K562 (cell line): Measurements from ENCODE around the gene IFI30. TPM values are rescaled to one million over a fixed set of nuclear protein-coding genes. Genes with fewer than 3 reads are reported as not detected.

Experiments used
- BHLHE40 ChIP-seq: IDR thresholded peaks from 2 replicates; pipeline ENCODE4 v1.6.1; 2011; ENCODE audit warnings: low read length, improper control_type of control experiment
- BRF1 ChIP-seq: IDR thresholded peaks from 3 replicates; pipeline ENCODE4 v1.6.1; 2011; ENCODE audit warnings: borderline replicate concordance, mild to moderate bottlenecking; ENCODE audit not compliant: insufficient read length; ENCODE audit errors: extremely low read depth
- CAMTA2 ChIP-seq: fragments of 250-450 bp; sonication (Bioruptor Pico); conservative IDR thresholded peaks from 2 replicates; pipeline ENCODE4 v1.5.1; 2022
- CEBPB ChIP-seq: fragments of 450-650 bp; IDR thresholded peaks from 2 replicates; pipeline ENCODE4 v1.6.1; 2016; ENCODE audit warnings: missing genetic modification characterization, missing compliant biosample characterization
- CREB3L1 ChIP-seq: fragments of 450-650 bp; IDR thresholded peaks from 2 replicates; pipeline ENCODE4 v1.6.1; 2014; ENCODE audit warnings: low read depth, mild to moderate bottlenecking, moderate library complexity, borderline replicate concordance
- EGR1 ChIP-seq: fragments of 450-650 bp; conservative IDR thresholded peaks from 2 replicates; pipeline ENCODE4 v1.6.1; 2017; ENCODE audit warnings: mild to moderate bottlenecking
- JUN ChIP-seq, 2 experiments: sonication (generic) in 1 of 2; formaldehyde crosslinking in 1 of 2; IDR thresholded peaks; 2 replicates each; pipeline versions ENCODE4 v1.6.1 to v1.8.0; 2012 to 2022; ENCODE audit warnings: borderline replicate concordance in 2 of 2, mild to moderate bottlenecking in 2 of 2, improper control_type of control experiment in 1 of 2, low read depth in 1 of 2, low read length in 1 of 2, missing genetic modification reagents in 1 of 2
- KLF16 ChIP-seq: IDR thresholded peaks from 2 replicates; pipeline ENCODE4 v1.6.1; 2016; ENCODE audit warnings: antibody characterized with exemption
- MED1 ChIP-seq: sonication (generic); formaldehyde crosslinking; IDR thresholded peaks from 2 replicates; pipeline ENCODE4 v1.8.1; 2023; ENCODE audit warnings: missing genetic modification reagents, borderline replicate concordance
- MYC ChIP-seq, 2 experiments: fragments of 250-450 bp in 1 of 2; sonication (Bioruptor Pico) in 1 of 2; IDR thresholded peaks; 2 replicates each; pipeline versions ENCODE4 v1.5.1 to v1.6.1; 2012 to 2021; ENCODE audit warnings: low read depth in 2 of 2, borderline replicate concordance in 1 of 2, improper control_type of control experiment in 1 of 2, low read length in 1 of 2, mild to moderate bottlenecking in 1 of 2, moderate library complexity in 1 of 2
- NR2C2 ChIP-seq, 2 experiments: fragments of 200-800 bp in 1 of 2; sonication (Bioruptor generic) in 1 of 2; sonication (generic) in 1 of 2; formaldehyde crosslinking in 1 of 2; IDR thresholded peaks; 2 replicates each; pipeline versions ENCODE4 v1.6.1 to v1.8.0; 2016 to 2022; ENCODE audit warnings: mild to moderate bottlenecking in 1 of 2, missing compliant biosample characterization in 1 of 2, missing genetic modification characterization in 1 of 2, missing genetic modification reagents in 1 of 2
- RFX5 ChIP-seq: IDR thresholded peaks from 2 replicates; pipeline ENCODE4 v1.6.1; 2011; ENCODE audit warnings: low read depth, mild to moderate bottlenecking, improper control_type of control experiment, low read length
- RREB1 ChIP-seq: fragments of 250-450 bp; sonication (Bioruptor Pico); IDR thresholded peaks from 2 replicates; pipeline ENCODE4 v1.4.0; 2020
- TEAD1 ChIP-seq, 2 experiments: fragments of 450-650 bp in 1 of 2; sonication (generic) in 1 of 2; formaldehyde crosslinking; IDR thresholded peaks; 2 replicates each; pipeline versions ENCODE4 v1.4.0 to v1.8.0; 2020 to 2022; ENCODE audit warnings: mild to moderate bottlenecking in 2 of 2, missing genetic modification reagents in 1 of 2
- TFE3 ChIP-seq: fragments of 450-650 bp; formaldehyde crosslinking; IDR thresholded peaks from 2 replicates; pipeline ENCODE4 v1.4.0; 2020; ENCODE audit warnings: mild to moderate bottlenecking, mixed read lengths
- ZNF232 ChIP-seq: sonication (generic); formaldehyde crosslinking; IDR thresholded peaks from 2 replicates; pipeline ENCODE4 v1.8.0; 2022; ENCODE audit warnings: mild to moderate bottlenecking, missing genetic modification reagents
- polyA plus RNA-seq, 8 experiments: library from polyadenylated mRNA; depleted of rRNA in 4 of 8; stranded (reverse) in 5 of 8; unstranded in 3 of 8; fragments of >200 nt; fragmentation: Nextera tagmentation in 2 of 8; fragmentation: Illumina TruSeq in 1 of 8; extraction: Ambion mirVana in 2 of 8; extraction: Trizol in 1 of 8; gene quantifications; 2 replicates each; pipeline versions ENCODE4 v1.2.1 to v1.2.3, GENCODE V29; 2011 to 2014; ENCODE audit warnings: inconsistent platforms in 1 of 8, missing spikeins in 1 of 8
- total RNA-seq, 7 experiments: library from RNA; depleted of rRNA in 6 of 7; stranded (reverse); fragments of >200 nt in 6 of 7; fragmentation: Illumina TruSeq in 2 of 7; extraction: Trizol in 2 of 7; gene quantifications; 2 replicates each; pipeline versions ENCODE4 v1.2.1 to v1.2.3, GENCODE V29; 2011 to 2021; ENCODE audit warnings: low replicate concordance in 1 of 7

The IFI30 gene
- total and polyA plus RNA-seq, 9 of the 15 experiments (the other 6 are each of a cell fraction or from before 2014, with no cell fraction given), result 63.7 to 430 (median 109) TPM

- TF ChIP-seq RREB1, result peak; percentile 61; the same call in 1 of the 2 replicates
- no peak for TF ChIP-seq EGR1
- TF ChIP-seq MED1 (CRISPR knock-in tag), result peak; percentile 51; the same call in 1 of the 2 replicates
- 0 out of 4 replicates have a peak, but pooled peaks of 1 of the 2 experiments have one; percentile 37 for TF ChIP-seq TEAD1 (CRISPR knock-in tag; IDR thresholded peaks at IDR 0.05)
- TF ChIP-seq ZNF232, result 0 out of 2 replicates have a peak, but pooled peaks have one; percentile 33
- TF ChIP-seq CAMTA2 (CRISPR knock-in tag), result no peak
- TF ChIP-seq CEBPB (tag), result no peak
- peak; percentile 75 for TF ChIP-seq NR2C2 (CRISPR knock-in tag; IDR thresholded peaks at IDR 0.05)
- TF ChIP-seq NR2C2 (tag; IDR thresholded peaks at IDR 0.05), result peak; percentile 95
- TF ChIP-seq RFX5, result no peak
- TF ChIP-seq TFE3 (CRISPR knock-in tag), result no peak
- 0 out of 2 replicates have a peak, but pooled peaks have one; percentile 8 for TF ChIP-seq MYC (IDR thresholded peaks at IDR 0.05; ENCODE audit: low read depth, low read length)
- 0 out of 2 replicates have a peak, but pooled peaks have one; percentile 65 for TF ChIP-seq MYC (CRISPR knock-in tag; IDR thresholded peaks at IDR 0.05; ENCODE audit: borderline replicate concordance, low read depth)
- TF ChIP-seq CREB3L1, result no peak
- no peak for TF ChIP-seq BRF1
- TF ChIP-seq BHLHE40, result no peak
- TF ChIP-seq JUN (IDR thresholded peaks at IDR 0.05; ENCODE audit: borderline replicate concordance, low read depth, low read length), result no peak
- peak; percentile 31; the same call in 1 of the 2 replicates for TF ChIP-seq JUN (CRISPR knock-in tag; IDR thresholded peaks at IDR 0.05; ENCODE audit: borderline replicate concordance)
- no peak for TF ChIP-seq KLF16
These were observed 20.0 kb downstream of the IFI30 start (continued) for GRCh38 chr19:18193388-18194180.
